ENCODE data around the gene UACA. TPM values are rescaled to one million over a fixed set of nuclear protein-coding genes. Genes with fewer than 3 reads are reported as not detected.

UACA gene
- total and polyA plus RNA-seq, 2 experiments from 2014 or later, result 46.7 to 58.7 TPM

DNA sequence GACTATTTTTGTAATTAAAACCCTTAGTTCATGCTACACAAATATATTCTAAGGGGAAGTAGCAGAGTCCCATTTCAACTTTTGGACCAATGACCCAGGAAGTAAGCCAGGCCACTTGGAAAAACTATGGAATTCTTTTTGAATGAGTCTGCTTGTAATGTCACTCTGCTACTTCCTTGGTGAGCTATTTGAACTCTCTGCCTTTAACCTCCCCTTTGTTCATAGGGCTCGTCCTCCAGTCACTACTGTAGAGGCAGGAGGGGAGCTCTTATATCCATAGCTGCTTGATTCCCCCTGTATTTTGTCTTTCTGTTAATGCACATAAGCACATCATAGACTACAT is 119.6 kb downstream of the UACA start:
- no peak for DNase-seq (ENCODE audit: low spot score)
- peak overlapping the region; percentile 32 for H3K27ac ChIP-seq
- no peak overlapping the region for H3K4me2 ChIP-seq
- 57% methylated on average over 1 of the region's 1 CpG for WGBS (ENCODE audit: low lambda C conversion rate, missing lambda C conversion rate)
- no peaks in the 10 kb centered on the region for H3K4me1 ChIP-seq (ENCODE audit: insufficient read depth)
- TF ChIP-seq, protein P1, sequence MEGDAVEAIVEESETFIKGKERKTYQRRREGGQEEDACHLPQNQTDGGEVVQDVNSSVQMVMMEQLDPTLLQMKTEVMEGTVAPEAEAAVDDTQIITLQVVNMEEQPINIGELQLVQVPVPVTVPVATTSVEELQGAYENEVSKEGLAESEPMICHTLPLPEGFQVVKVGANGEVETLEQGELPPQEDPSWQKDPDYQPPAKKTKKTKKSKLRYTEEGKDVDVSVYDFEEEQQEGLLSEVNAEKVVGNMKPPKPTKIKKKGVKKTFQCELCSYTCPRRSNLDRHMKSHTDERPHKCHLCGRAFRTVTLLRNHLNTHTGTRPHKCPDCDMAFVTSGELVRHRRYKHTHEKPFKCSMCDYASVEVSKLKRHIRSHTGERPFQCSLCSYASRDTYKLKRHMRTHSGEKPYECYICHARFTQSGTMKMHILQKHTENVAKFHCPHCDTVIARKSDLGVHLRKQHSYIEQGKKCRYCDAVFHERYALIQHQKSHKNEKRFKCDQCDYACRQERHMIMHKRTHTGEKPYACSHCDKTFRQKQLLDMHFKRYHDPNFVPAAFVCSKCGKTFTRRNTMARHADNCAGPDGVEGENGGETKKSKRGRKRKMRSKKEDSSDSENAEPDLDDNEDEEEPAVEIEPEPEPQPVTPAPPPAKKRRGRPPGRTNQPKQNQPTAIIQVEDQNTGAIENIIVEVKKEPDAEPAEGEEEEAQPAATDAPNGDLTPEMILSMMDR (IDR thresholded peaks at IDR 0.05; ENCODE audit: poor library complexity), result no peak
- TF ChIP-seq EZH2phosphoT487 (IDR thresholded peaks at IDR 0.05; ENCODE audit: low read depth, severe bottlenecking, unreplicated experiment) (no peak), EZH2 (IDR thresholded peaks at IDR 0.05; ENCODE audit: borderline replicate concordance) (no peak)
- H2AFZ ChIP-seq, result no peak overlapping the region
- H3K79me2 ChIP-seq, result no peaks in the 10 kb centered on the region
- no peaks in the 10 kb centered on the region for H3K27me3 ChIP-seq
- no peaks in the 10 kb centered on the region for H3K36me3 ChIP-seq (replicated peaks; ENCODE audit: insufficient read depth, low read depth)
- H3K9me3 ChIP-seq (ENCODE audit: low read depth), result no peaks in the 10 kb centered on the region
- no peaks in the 10 kb centered on the region for H4K20me1 ChIP-seq (ENCODE audit: insufficient read depth, poor library complexity, severe bottlenecking)
- no peak overlapping the region for H3K4me3 ChIP-seq
- H3K9me2 ChIP-seq (replicated peaks; ENCODE audit: insufficient read depth), result no peaks in the 10 kb centered on the region

DNA sequence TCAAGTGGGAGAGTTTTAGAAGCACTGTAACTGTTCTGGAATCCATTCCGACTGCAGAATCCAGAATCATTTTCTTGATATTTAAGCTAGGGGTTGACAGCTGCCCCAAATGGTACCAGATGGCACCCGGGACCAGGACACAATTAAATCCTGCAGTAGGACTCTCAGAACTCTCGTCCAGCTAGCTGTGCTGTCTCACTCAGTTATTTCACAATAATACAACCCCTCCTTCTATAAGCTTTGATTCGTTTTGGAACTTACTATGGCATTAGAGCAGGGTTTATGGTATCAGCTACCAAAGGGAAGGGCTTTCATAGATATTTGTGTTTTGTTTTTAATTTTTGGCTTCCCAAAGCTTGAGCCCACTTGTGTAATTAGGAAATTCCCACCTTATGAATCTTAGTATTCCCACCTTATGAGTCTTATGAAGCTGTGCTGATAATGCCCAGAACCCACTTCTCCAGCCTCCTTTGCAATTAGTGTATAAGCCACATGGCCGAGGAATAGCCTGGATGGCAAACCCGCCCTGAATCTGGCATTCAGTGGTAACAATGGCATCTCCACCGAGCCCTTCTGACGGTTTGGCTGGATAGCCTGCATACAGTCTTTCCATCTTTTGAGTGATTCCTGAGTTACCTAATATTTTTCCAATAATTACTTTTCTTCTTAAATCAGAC is 120.1 kb downstream of the UACA start:
- Histone ChIP-seq H3K9me2 (replicated peaks; ENCODE audit: insufficient read depth) (no peaks in the 10 kb centered on the region), H3K4me2 (no peak overlapping the region), H3K79me2 (no peaks in the 10 kb centered on the region), H4K20me1 (ENCODE audit: insufficient read depth, poor library complexity, severe bottlenecking) (no peaks in the 10 kb centered on the region), H3K4me3 (no peak overlapping the region), H2AFZ (no peak overlapping the region), H3K36me3 (replicated peaks; ENCODE audit: insufficient read depth, low read depth) (no peaks in the 10 kb centered on the region), H3K27ac (peak overlapping the region; percentile 15), H3K4me1 (ENCODE audit: insufficient read depth) (no peaks in the 10 kb centered on the region), H3K27me3 (no peaks in the 10 kb centered on the region), H3K9me3 (ENCODE audit: low read depth) (no peaks in the 10 kb centered on the region)
- TF ChIP-seq, protein P1 (IDR thresholded peaks at IDR 0.05; ENCODE audit: poor library complexity), result no peak
- TF ChIP-seq EZH2 (IDR thresholded peaks at IDR 0.05; ENCODE audit: borderline replicate concordance) (no peak), EZH2phosphoT487 (IDR thresholded peaks at IDR 0.05; ENCODE audit: low read depth, severe bottlenecking, unreplicated experiment) (no peak)
- WGBS (ENCODE audit: low lambda C conversion rate, missing lambda C conversion rate), result 92% methylated on average over 8 of the region's 8 CpGs
- no peak for DNase-seq (ENCODE audit: low spot score)

DNA sequence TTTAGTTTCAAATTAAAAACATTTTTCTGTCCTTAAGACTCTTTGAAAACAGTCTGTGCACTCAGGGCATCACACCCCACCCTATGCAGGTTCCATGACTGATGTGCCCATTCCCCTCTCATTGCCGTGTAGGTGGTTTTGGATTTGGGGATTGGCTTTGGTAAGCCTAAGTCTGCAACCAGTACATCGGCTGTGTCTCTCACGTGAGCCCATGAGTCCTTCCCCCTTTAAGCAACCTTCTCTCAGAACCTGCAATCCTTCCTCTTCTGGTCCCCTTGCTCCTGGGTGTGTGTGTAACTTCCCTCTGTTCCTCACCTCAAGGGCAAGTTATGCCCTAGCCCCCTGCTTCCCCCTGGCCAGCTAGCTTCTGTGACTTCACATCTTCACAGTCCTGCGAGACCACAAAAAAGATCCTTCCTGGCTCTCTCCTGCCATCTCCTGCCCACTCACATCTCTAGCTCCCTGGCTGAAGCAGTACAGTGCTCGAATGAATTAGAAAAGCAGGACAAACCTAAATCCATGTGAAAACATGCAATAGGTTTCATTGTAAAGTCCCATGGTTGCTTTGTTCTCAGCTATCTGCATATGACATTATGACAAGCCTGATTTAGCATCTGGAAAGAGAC is 126.7 kb downstream of the UACA start:
- Histone ChIP-seq H3K27ac (no peak overlapping the region), H3K79me2 (no peaks in the 10 kb centered on the region), H3K4me2 (no peak overlapping the region), H3K9me2 (replicated peaks; ENCODE audit: insufficient read depth) (no peaks in the 10 kb centered on the region), H3K4me3 (no peak overlapping the region), H4K20me1 (ENCODE audit: insufficient read depth, poor library complexity, severe bottlenecking) (no peaks in the 10 kb centered on the region), H3K27me3 (no peaks in the 10 kb centered on the region), H3K9me3 (ENCODE audit: low read depth) (no peaks in the 10 kb centered on the region), H3K4me1 (ENCODE audit: insufficient read depth) (peaks cover 12% of the 10 kb centered on the region), H2AFZ (no peak overlapping the region), H3K36me3 (replicated peaks; ENCODE audit: insufficient read depth, low read depth) (no peaks in the 10 kb centered on the region)
- no peak for TF ChIP-seq EZH2phosphoT487 (IDR thresholded peaks at IDR 0.05; ENCODE audit: low read depth, severe bottlenecking, unreplicated experiment)
- TF ChIP-seq, protein P1 (IDR thresholded peaks at IDR 0.05; ENCODE audit: poor library complexity), result peak; percentile 58
- DNase-seq (ENCODE audit: low spot score), result peak; percentile 39
- 73% methylated on average over 5 of the region's 5 CpGs for WGBS (ENCODE audit: low lambda C conversion rate, missing lambda C conversion rate)

Measured in hepatocyte (in vitro differentiated cells).